Thymus (tissue), 11 donors: ENCODE measurements around the gene LTF. TPM values are rescaled to one million over a fixed set of nuclear protein-coding genes. Genes with fewer than 3 reads are reported as not detected.

Experiments
- DNase-seq, 9 donors: peaks; one replicate each; pipeline ENCODE4 v3.0.0-alpha.2; 2013; ENCODE audit warnings: low spot score in 9 of 9, low read depth in 6 of 9, missing footprints in 1 of 9
- H3K27ac ChIP-seq, 2 donors: one replicate each; pipeline ENCODE4 v1.5.1; 2013; ENCODE audit warnings: control low read depth in 1 of 2, low read depth in 1 of 2, low read length in 1 of 2, mild to moderate bottlenecking in 1 of 2, moderate library complexity in 1 of 2
- H3K27me3 ChIP-seq, 2 donors: one replicate each; pipeline ENCODE4 v1.5.1; 2013; ENCODE audit warnings: low read length in 1 of 2; ENCODE audit not compliant: control insufficient read depth in 2 of 2, insufficient read depth in 1 of 2
- H3K36me3 ChIP-seq, 2 donors: one replicate each; pipeline ENCODE4 v1.5.1; 2013; ENCODE audit warnings: low read length in 1 of 2, mild to moderate bottlenecking in 1 of 2, moderate library complexity in 1 of 2; ENCODE audit not compliant: control insufficient read depth in 2 of 2, insufficient read depth in 2 of 2
- H3K4me1 ChIP-seq, 2 donors: one replicate each; pipeline ENCODE4 v1.5.1; 2013; ENCODE audit warnings: low read length in 2 of 2; ENCODE audit not compliant: control insufficient read depth in 2 of 2, insufficient read depth in 2 of 2
- H3K4me3 ChIP-seq, 2 donors: one replicate each; pipeline ENCODE4 v1.5.1; 2013; ENCODE audit warnings: low read length in 2 of 2, control low read depth in 1 of 2, mild to moderate bottlenecking in 1 of 2
- H3K9me3 ChIP-seq, 2 donors: one replicate each; pipeline ENCODE4 v1.5.1; 2013; ENCODE audit warnings: low read length in 1 of 2, mild to moderate bottlenecking in 1 of 2; ENCODE audit not compliant: control insufficient read depth in 2 of 2, insufficient read depth in 1 of 2
- WGBS: extraction: QIAGEN DNeasy Blood & Tissue Kit; methylation state at CpG from one replicate; pipeline ENCODE4 v1.1.7; 2013; 5-methylcytosine and 5-hydroxymethylcytosine counted together
- polyA plus RNA-seq: library from polyadenylated mRNA; stranded (reverse); fragments of 200-250 nt; gene quantifications from one replicate; pipeline ENCODE4 v1.2.3, GENCODE V29; 2013
- total RNA-seq: library from RNA; stranded (reverse); fragments of 120-200 nt; gene quantifications from one replicate; pipeline ENCODE4 v1.2.4, GENCODE V29; 2013
- donor health status: healthy.

The LTF gene
- total and polyA plus RNA-seq, 2 donors = 44.2 to 64.3 TPM

DNA sequence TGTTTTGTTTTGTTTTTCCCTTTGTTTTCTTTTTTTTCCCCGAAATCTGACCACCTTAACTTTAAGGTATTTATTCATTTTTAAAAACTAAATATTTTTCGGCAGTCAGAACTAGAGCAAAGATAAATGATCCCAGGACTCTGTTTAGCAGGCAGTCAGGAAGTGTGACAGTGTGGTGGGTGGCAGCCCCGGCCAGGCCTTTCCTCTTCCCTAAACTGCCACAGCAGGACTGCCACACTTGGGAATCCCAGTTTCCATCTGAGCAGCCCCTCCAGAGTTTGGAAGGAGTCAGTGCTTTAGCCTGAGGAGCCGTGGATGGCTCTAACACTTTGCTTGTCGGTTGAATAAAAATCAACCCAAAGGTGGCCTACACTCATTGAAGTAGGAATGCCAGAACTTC is 50.8 kb downstream of the LTF start:
- H3K4me1 ChIP-seq = peaks cover 19 to 40% of the 10 kb centered on the region in 2 donors
- no peaks in the 10 kb centered on the region for H3K9me3 ChIP-seq
- 54% methylated on average over 5 of the region's 5 CpGs for WGBS
- H3K4me3 ChIP-seq = no peak overlapping the region
- H3K36me3 ChIP-seq = peaks cover 0 to 1% of the 10 kb centered on the region in 2 donors
- no peaks in the 10 kb centered on the region for H3K27me3 ChIP-seq
- no peak overlapping the region for H3K27ac ChIP-seq
- no peak for DNase-seq

DNA sequence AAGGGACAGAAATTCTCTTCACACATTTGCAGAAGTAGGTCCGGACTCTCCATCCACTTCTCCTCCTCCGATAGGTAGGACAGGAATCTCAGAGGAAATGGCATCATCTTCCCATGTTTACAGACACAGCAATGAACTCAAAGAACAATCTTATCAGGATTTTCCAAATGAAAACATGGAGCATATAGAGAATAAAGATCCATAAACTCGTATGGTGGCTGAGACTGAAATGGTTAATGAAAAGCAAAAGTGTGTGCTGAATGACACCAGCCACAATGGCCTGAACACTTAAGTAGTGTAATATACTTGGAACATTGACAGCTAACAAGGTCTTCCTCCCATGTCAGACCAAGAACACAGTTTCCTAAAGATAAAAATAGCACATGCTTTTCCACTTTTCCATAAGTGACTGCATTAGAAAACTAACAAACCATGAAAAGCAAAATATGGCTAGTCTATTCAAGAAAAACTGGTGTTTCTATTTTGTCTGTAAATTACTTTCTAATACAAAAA is 51.9 kb downstream of the LTF start:
- Histone ChIP-seq H3K27ac (peak overlapping the region in 1 of 2 donors; percentile 18), H3K27me3 (no peaks in the 10 kb centered on the region), H3K4me1 (peaks cover 24 to 51% of the 10 kb centered on the region in 2 donors), H3K36me3 (peaks cover 0 to 5% of the 10 kb centered on the region in 2 donors), H3K4me3 (no peak overlapping the region), H3K9me3 (no peaks in the 10 kb centered on the region)
- DNase-seq = no peak
- WGBS = 91% methylated on average over 3 of the region's 3 CpGs

DNA sequence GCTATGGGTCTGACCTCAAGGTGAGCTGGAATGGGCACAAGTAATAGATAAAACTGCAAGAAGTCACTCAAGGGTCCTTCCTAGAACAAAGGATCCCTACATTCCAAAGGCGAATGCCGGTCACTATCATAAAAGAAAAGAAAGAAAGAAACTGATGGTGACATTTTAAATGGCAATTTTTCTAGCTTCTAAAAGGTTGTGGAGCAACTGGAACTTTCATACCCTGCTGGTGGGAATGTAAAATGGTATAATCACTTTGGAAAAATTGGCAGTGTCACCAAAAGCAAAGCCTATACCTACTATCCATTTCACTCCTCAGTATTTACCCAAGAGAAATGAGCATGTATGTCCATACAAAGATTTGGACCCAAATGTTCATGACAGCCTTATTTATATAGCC is 53.4 kb downstream of the LTF start:
- no peak overlapping the region for H3K27ac ChIP-seq
- peaks cover 0 to 2% of the 10 kb centered on the region in 2 donors for H3K9me3 ChIP-seq
- peaks cover 0 to 5% of the 10 kb centered on the region in 2 donors for H3K36me3 ChIP-seq
- 80% methylated on average over 2 of the region's 2 CpGs for WGBS
- no peak for DNase-seq
- peaks cover 27 to 59% of the 10 kb centered on the region in 2 donors for H3K4me1 ChIP-seq
- no peaks in the 10 kb centered on the region for H3K27me3 ChIP-seq
- H3K4me3 ChIP-seq = no peak overlapping the region

DNA sequence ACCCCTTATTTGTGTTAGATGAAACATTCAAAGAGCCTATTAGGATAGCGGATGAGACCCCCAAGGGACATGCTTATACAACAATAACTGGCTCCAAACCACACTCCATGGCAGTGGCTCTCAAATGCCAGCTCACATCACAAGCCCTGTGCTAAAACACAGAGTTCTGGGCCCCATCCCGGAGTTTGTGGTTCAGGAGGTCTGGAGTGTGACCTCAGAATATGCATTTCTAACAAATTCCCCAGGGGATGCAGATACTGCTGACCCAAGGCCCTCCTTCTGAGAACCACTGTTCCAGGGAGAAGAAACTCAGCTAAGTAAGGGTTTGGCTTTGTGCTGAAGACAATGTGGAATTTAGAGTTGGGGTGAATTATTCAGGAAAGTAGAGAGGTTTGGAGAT is 54.0 kb downstream of the LTF start:
- Histone ChIP-seq H3K27ac (no peak overlapping the region), H3K36me3 (peaks cover 0 to 5% of the 10 kb centered on the region in 2 donors), H3K9me3 (peaks cover 0 to 2% of the 10 kb centered on the region in 2 donors), H3K4me1 (peaks cover 25 to 54% of the 10 kb centered on the region in 2 donors), H3K4me3 (no peak overlapping the region), H3K27me3 (no peaks in the 10 kb centered on the region)
- 100% methylated on average over 2 of the region's 2 CpGs for WGBS
- DNase-seq = no peak

DNA sequence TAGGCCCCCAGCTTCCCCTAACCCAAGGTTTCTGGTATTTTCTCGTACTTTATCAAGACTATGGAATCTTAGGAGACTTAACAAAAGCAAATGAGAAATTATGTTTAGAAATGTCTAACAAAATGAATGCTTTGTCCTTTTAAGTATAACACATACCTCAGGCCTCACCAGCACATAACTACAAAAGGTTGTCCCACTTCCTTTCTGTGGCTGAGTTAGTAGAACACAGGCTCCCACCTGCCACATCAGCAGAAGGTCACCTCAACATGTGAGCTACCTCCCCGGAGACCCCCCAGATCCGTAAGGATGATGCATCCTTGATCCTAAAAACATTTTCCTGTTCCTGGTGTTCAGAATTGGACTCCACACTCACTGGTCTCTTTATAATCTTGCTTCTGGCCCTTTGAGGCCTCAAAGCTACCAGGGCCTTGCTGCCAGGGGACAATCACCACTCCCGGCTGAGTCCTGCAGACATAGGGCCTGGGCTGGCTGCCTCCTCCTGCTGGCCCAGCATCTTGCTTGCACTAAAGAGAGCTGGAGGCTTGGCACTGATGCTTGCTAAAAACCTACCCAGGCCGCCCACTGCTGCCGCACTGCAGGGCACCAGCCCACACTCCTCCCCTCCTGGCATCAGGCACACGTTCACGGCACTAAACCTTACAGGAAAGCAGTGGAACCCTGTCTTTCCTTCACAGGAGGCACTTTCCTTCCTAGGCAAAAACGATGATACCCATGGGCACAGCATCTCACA is 54.8 kb downstream of the LTF start:
- no peak overlapping the region for H3K4me3 ChIP-seq

DNA sequence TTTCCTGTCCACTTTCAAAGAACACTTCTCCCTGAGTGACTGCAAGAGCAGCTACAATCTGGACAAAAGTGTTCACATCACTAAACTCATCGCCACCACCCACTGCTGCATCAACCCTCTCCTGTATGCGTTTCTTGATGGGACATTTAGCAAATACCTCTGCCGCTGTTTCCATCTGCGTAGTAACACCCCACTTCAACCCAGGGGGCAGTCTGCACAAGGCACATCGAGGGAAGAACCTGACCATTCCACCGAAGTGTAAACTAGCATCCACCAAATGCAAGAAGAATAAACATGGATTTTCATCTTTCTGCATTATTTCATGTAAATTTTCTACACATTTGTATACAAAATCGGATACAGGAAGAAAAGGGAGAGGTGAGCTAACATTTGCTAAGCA is 55.9 kb downstream of the LTF start:
- DNase-seq = no peak
- no peaks in the 10 kb centered on the region for H3K27me3 ChIP-seq
- peaks cover 0 to 2% of the 10 kb centered on the region in 2 donors for H3K9me3 ChIP-seq
- no peak overlapping the region for H3K27ac ChIP-seq
- 98% methylated on average over 7 of the region's 7 CpGs for WGBS
- H3K36me3 ChIP-seq = peaks cover 0 to 5% of the 10 kb centered on the region in 2 donors
- H3K4me1 ChIP-seq = peaks cover 25 to 50% of the 10 kb centered on the region in 2 donors
- H3K4me3 ChIP-seq = no peak overlapping the region

More for the DNA sequence above, 54.8 kb downstream of the LTF start:
- peak in 5 of 9 donors; percentile 48 to 78 (median 56) for DNase-seq
- H3K27ac ChIP-seq = peak overlapping the region; percentile 69 to 71
- WGBS = 62% methylated on average over 9 of the region's 9 CpGs
- peaks cover 0 to 2% of the 10 kb centered on the region in 2 donors for H3K9me3 ChIP-seq
- H3K27me3 ChIP-seq = no peaks in the 10 kb centered on the region
- peaks cover 25 to 54% of the 10 kb centered on the region in 2 donors for H3K4me1 ChIP-seq
- H3K36me3 ChIP-seq = peaks cover 0 to 5% of the 10 kb centered on the region in 2 donors

DNA sequence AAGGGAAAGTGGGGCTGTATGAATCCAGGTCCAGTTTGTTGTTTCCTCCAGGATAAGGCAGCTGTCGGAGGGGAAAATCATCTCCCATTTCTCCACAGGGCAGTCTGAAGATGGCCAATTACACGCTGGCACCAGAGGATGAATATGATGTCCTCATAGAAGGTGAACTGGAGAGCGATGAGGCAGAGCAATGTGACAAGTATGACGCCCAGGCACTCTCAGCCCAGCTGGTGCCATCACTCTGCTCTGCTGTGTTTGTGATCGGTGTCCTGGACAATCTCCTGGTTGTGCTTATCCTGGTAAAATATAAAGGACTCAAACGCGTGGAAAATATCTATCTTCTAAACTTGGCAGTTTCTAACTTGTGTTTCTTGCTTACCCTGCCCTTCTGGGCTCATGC is 56.7 kb downstream of the LTF start:
- no peaks in the 10 kb centered on the region for H3K27me3 ChIP-seq
- H3K36me3 ChIP-seq = peaks cover 0 to 5% of the 10 kb centered on the region in 2 donors
- 94% methylated on average over 7 of the region's 7 CpGs for WGBS
- peaks cover 0 to 6% of the 10 kb centered on the region in 2 donors for H3K9me3 ChIP-seq
- peak overlapping the region; percentile 62 to 65 for H3K4me3 ChIP-seq
- H3K4me1 ChIP-seq = peaks cover 25 to 45% of the 10 kb centered on the region in 2 donors
- peak overlapping the region; percentile 90 to 92 for H3K27ac ChIP-seq
- DNase-seq = no peak

DNA sequence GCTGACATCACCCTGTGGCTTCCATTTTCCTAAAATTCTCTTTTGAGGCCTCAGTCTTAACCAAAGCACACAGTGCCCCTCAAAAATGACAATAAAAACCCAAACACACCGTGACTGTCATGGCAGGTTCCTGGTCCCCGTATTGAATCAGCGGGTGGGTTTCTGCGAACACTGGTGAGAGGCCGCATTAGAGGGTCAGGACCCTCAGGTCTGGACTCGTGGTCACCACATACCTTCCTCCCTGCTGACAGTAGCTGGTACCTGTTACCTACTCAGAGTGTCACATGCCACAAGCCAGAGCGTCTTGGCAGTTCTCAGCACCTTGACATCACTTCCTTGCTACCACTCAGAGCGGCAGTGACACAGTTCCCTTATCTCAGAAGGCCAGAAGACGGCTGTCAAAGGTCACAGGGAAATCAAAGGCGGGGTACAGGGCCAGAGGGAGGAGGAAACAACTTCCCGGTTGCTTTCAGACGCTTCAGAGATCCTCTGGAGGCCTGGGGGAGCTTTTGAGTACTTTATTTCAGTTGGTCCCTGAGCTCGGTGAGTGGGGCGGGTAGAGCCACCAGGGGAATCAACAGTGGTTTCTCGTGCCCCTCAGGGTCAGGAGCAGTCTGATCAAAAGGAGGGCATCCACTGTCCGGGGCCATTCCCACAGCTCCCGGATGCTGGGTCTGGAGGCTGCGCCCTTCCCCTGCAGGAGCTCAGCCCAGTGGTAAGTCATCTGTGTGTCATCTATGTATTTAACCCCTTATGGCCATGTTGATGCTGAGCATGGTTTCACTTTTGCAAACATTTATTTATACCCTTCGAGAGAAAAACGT is 57.7 kb downstream of the LTF start, which contains the start of the genes CCR5AS and CCRL2:
CCR5AS (minus strand) TSS at position 279 of the 824 bp plus-strand sequence.
CCRL2 (plus strand) TSS at position 472 of the 824 bp plus-strand sequence. CDS start 821 bp downstream, outside the sequence.
- Histone ChIP-seq H3K4me3 (peak within 1 kb of the TSS; percentile 62 to 65), H3K9me3 (peaks cover 0 to 6% of the 10 kb centered on the region in 2 donors), H3K36me3 (peaks cover 0 to 5% of the 10 kb centered on the region in 2 donors), H3K27me3 (no peaks in the 10 kb centered on the region), H3K4me1 (peaks cover 22 to 41% of the 10 kb centered on the region in 2 donors), H3K27ac (peak within 1 kb of the TSS; percentile 90 to 92)
- WGBS = 28% methylated on average over 20 of the region's 20 CpGs
- DNase-seq = peak in 8 of 9 donors; percentile 43 to 85 (median 62)
